CD8-positive, alpha-beta memory T cell (primary cell): ENCODE data around the gene BFSP2. TPM values are rescaled to one million over a fixed set of nuclear protein-coding genes. Genes with fewer than 3 reads are reported as not detected.
"Not testable (repeated sequence)": the region's sequence is repeated elsewhere in the genome, so short reads cannot be mapped to it uniquely, and the experiment has no call there.

Source experiments
- CTCF ChIA-PET: fragments of 350-600 bp; sonication (Branson Sonifier 250); formaldehyde crosslinking; loops from one replicate; lab custom pipeline; 2021; ENCODE audit warnings: antibody characterized with exemption; lab: Charles Lee
- POLR2A ChIA-PET: fragments of 350-600 bp; sonication (Branson Sonifier 250); formaldehyde crosslinking; loops from one replicate; lab custom pipeline; 2021; ENCODE audit warnings: antibody characterized with exemption; lab: Charles Lee
- DNase-seq, 5 donors: peaks; one replicate each; pipeline versions ENCODE4 v3.0.0 to v3.0.0-alpha.2; 2020 to 2022; ENCODE audit warnings: mixed read lengths in 1 of 5
- H3K27ac ChIP-seq: one replicate; pipeline ENCODE4 v1.7.0; 2013; ENCODE audit warnings: low read depth, mild to moderate bottlenecking, low read length, moderate library complexity
- H3K27me3 ChIP-seq: 2 replicates; pipeline ENCODE4 v1.7.0; 2013; ENCODE audit warnings: low read length, mild to moderate bottlenecking; ENCODE audit not compliant: insufficient read depth, poor library complexity, severe bottlenecking
- H3K36me3 ChIP-seq: 2 replicates; pipeline ENCODE4 v1.7.0; 2013; ENCODE audit warnings: mild to moderate bottlenecking, low read length, moderate library complexity; ENCODE audit not compliant: insufficient read depth
- H3K4me1 ChIP-seq: 2 replicates; pipeline ENCODE4 v1.7.0; 2013; ENCODE audit warnings: mild to moderate bottlenecking, low read length, moderate library complexity; ENCODE audit not compliant: insufficient read depth
- H3K4me3 ChIP-seq: 2 replicates; pipeline ENCODE4 v1.7.0; 2013; ENCODE audit warnings: mild to moderate bottlenecking, low read length
- H3K9me3 ChIP-seq: 2 replicates; pipeline ENCODE4 v1.7.0; 2013; ENCODE audit warnings: mild to moderate bottlenecking, low read length
- H3K27ac Mint-ChIP-seq, 8 donors: one replicate each; pipeline ENCODE4 v1.8.0; 2020 to 2021; ENCODE audit warnings: mixed read lengths in 8 of 8, mild to moderate bottlenecking in 6 of 8, inconsistent platforms in 3 of 8, moderate library complexity in 3 of 8
- H3K27me3 Mint-ChIP-seq, 2 donors: one replicate each; pipeline ENCODE4 v1.8.0; 2020 to 2021; ENCODE audit warnings: mixed read lengths in 2 of 2, mild to moderate bottlenecking in 1 of 2, moderate library complexity in 1 of 2
- H3K36me3 Mint-ChIP-seq, 3 donors: one replicate each; pipeline ENCODE4 v1.8.0; 2020 to 2021; ENCODE audit warnings: mixed read lengths in 3 of 3, inconsistent platforms in 1 of 3, mild to moderate bottlenecking in 1 of 3
- H3K4me1 Mint-ChIP-seq, 3 donors: one replicate each; pipeline ENCODE4 v1.8.0; 2020 to 2021; ENCODE audit warnings: mixed read lengths in 3 of 3, inconsistent platforms in 1 of 3, mild to moderate bottlenecking in 1 of 3
- H3K4me3 Mint-ChIP-seq, 7 donors: one replicate each; pipeline ENCODE4 v1.8.0; 2020 to 2021; ENCODE audit warnings: mixed read lengths in 7 of 7, mild to moderate bottlenecking in 6 of 7, moderate library complexity in 4 of 7, inconsistent platforms in 2 of 7
- H3K9me3 Mint-ChIP-seq, 5 donors: one replicate each; pipeline ENCODE4 v1.8.0; 2020 to 2022; ENCODE audit warnings: mixed read lengths in 5 of 5, mild to moderate bottlenecking in 3 of 5, moderate library complexity in 2 of 5, inconsistent platforms in 1 of 5
- polyA plus RNA-seq: library from polyadenylated mRNA; unstranded; fragments of 300-500 nt; fragmentation: Illumina TruSeq; gene quantifications from one replicate; pipeline ENCODE4 v1.2.3, GENCODE V29; 2021
- total RNA-seq, 2 experiments: library from RNA; stranded (reverse); gene quantifications; one replicate each; pipeline ENCODE4 v1.2.3, GENCODE V29; 2021

Gene BFSP2
- total and polyA plus RNA-seq, 3 experiments from 2014 or later = 0.82 TPM; not detected in 2

- ChIA-PET CTCF (interaction anchor here (0.9 to 6.3 kb wide), 3 partner anchors 9 to 21 kb away, joined by 3 to 31 read pairs (median 3); no protein-coding TSS in a partner anchor), POLR2A (no interaction called here)
- peak overlapping the region in 1 of 8 donors; percentile 37 for H3K27ac Mint-ChIP-seq
- no peak for DNase-seq
- H3K4me3 Mint-ChIP-seq = no peak overlapping the region
- Histone ChIP-seq H3K4me1 (peaks cover 11% of the 10 kb centered on the region), H3K27ac (no peak overlapping the region), H3K36me3 (no peaks in the 10 kb centered on the region), H3K4me3 (no peak overlapping the region), H3K27me3 (no peaks in the 10 kb centered on the region), H3K9me3 (no peaks in the 10 kb centered on the region)
- peaks cover 0 to 1% (median 0%) of the 10 kb centered on the region in 5 donors for H3K9me3 Mint-ChIP-seq
- H3K36me3 Mint-ChIP-seq = no peaks in the 10 kb centered on the region
- peaks cover 11 to 54% (median 27%) of the 10 kb centered on the region in 3 donors for H3K4me1 Mint-ChIP-seq
- no peaks in the 10 kb centered on the region for H3K27me3 Mint-ChIP-seq
Measured at GRCh38 chr3:133479895-133480669, 80.2 kb downstream of the BFSP2 start.

DNA sequence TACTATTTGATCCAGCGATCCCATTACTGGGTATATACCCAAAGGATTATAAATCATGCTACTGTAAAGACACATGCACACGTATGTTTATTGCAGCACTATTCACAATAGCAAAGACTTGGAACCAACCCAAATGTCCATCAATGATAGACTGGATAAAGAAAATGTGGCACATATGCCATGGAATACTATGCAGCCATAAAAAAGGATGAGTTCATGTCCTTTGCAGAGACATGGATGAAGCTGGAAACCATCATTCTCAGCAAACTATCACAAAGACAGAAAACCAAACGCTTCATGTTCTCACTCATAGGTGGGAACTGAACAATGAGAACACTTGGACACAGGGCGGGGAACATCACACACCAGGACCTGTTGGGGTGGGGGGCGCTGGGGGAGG, 82.6 kb downstream of the BFSP2 start:
- H3K27ac Mint-ChIP-seq, H3K36me3 Mint-ChIP-seq, H3K27me3 Mint-ChIP-seq, H3K27ac ChIP-seq, H3K4me3 ChIP-seq, H3K4me3 Mint-ChIP-seq, H3K9me3 Mint-ChIP-seq, DNase-seq, H3K36me3 ChIP-seq, H3K9me3 ChIP-seq, H3K4me1 ChIP-seq, CTCF ChIA-PET, POLR2A ChIA-PET, H3K27me3 ChIP-seq: not testable (repeated sequence)
- H3K4me1 Mint-ChIP-seq = peaks cover 8 to 34% (median 16%) of the 10 kb centered on the region in 3 donors

- H3K4me3 ChIP-seq = no peak overlapping the region
- peak overlapping the region in 1 of 8 donors; percentile 84 for H3K27ac Mint-ChIP-seq
- H3K27me3 ChIP-seq = no peaks in the 10 kb centered on the region
- H3K4me3 Mint-ChIP-seq = no peak overlapping the region
- H3K9me3 Mint-ChIP-seq = peaks cover 0 to 1% (median 0%) of the 10 kb centered on the region in 5 donors
- H3K36me3 Mint-ChIP-seq = no peaks in the 10 kb centered on the region
- no peaks in the 10 kb centered on the region for H3K9me3 ChIP-seq
- no peak overlapping the region for H3K27ac ChIP-seq
- ChIA-PET CTCF (interaction anchor here (1.1 to 5.6 kb wide), 6 partner anchors 9 to 332 kb away, joined by 3 to 31 read pairs (median 8); partner anchors contain the start of gene CDV3), POLR2A (interaction anchor here (0.8 to 0.9 kb wide), 2 partner anchors 37 to 87 kb away, joined by 3 read pairs; partner anchors contain the start of gene CDV3)
- no peak for DNase-seq
- peaks cover 26 to 50% (median 36%) of the 10 kb centered on the region in 3 donors for H3K4me1 Mint-ChIP-seq
- H3K36me3 ChIP-seq = no peaks in the 10 kb centered on the region
- no peaks in the 10 kb centered on the region for H3K27me3 Mint-ChIP-seq
- H3K4me1 ChIP-seq = peaks cover 23% of the 10 kb centered on the region
Measured at GRCh38 chr3:133486658-133487057, 86.8 kb downstream of the BFSP2 start.

DNA sequence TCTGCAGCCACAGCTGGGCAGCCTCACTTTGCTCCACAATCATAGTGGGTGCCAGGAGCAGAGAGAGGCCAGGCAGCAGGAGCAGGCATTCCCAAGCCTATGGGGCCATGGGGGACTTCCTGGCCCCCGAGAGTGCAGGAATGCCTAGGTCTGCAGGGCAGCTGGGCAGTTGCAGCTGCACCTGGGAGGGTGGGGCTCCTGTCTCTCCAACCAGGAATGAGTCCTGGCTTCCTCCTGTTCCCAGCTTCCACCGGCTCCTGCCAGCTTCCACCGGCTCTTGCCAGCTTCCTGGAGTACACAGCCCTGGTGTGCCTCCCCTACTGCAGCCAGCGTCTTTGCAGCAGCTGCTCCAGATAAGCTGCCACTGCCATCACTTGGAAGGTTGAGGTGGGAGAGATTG, 87.3 kb downstream of the BFSP2 start:
- Mint-ChIP-seq H3K4me3 (no peak overlapping the region), H3K27ac (no peak overlapping the region), H3K4me1 (peaks cover 28 to 52% (median 41%) of the 10 kb centered on the region in 3 donors), H3K36me3 (no peaks in the 10 kb centered on the region), H3K9me3 (peaks cover 0 to 1% (median 0%) of the 10 kb centered on the region in 5 donors), H3K27me3 (no peaks in the 10 kb centered on the region)
- Histone ChIP-seq H3K4me1 (peaks cover 29% of the 10 kb centered on the region), H3K9me3 (no peaks in the 10 kb centered on the region), H3K36me3 (no peaks in the 10 kb centered on the region), H3K27ac (no peak overlapping the region), H3K4me3 (no peak overlapping the region), H3K27me3 (no peaks in the 10 kb centered on the region)
- DNase-seq = no peak
- ChIA-PET POLR2A (no interaction called here), CTCF (interaction anchor here (1.1 to 5.6 kb wide), 11 partner anchors 8 to 331 kb away, joined by 3 to 31 read pairs (median 7); partner anchors contain the start of gene CDV3)

- Mint-ChIP-seq H3K27me3 (no peaks in the 10 kb centered on the region), H3K27ac (peak overlapping the region in 6 of 8 donors; percentile 51 to 86 (median 74)), H3K4me3 (peak overlapping the region in 1 of 7 donors; percentile 54), H3K4me1 (peaks cover 36 to 60% (median 49%) of the 10 kb centered on the region in 3 donors), H3K9me3 (peaks cover 0 to 1% (median 0%) of the 10 kb centered on the region in 5 donors), H3K36me3 (no peaks in the 10 kb centered on the region)
- Histone ChIP-seq H3K27me3 (no peaks in the 10 kb centered on the region), H3K27ac (no peak overlapping the region), H3K4me1 (peaks cover 37% of the 10 kb centered on the region), H3K36me3 (no peaks in the 10 kb centered on the region), H3K4me3 (no peak overlapping the region), H3K9me3 (no peaks in the 10 kb centered on the region)
- POLR2A ChIA-PET = interaction anchor here (4.2 kb wide), 1 partner anchor 87 kb away, joined by 50 read pairs; the partner anchor contains the start of gene CDV3
- peak; percentile 34 to 72 (median 47) for DNase-seq
- CTCF ChIA-PET = interaction anchor here (0.9 to 5.6 kb wide), 17 partner anchors 9 to 762 kb away, joined by 3 to 31 read pairs (median 6); partner anchors contain the start of gene CDV3
Measured at GRCh38 chr3:133487920-133488540, 88.2 kb downstream of the BFSP2 start.

DNA sequence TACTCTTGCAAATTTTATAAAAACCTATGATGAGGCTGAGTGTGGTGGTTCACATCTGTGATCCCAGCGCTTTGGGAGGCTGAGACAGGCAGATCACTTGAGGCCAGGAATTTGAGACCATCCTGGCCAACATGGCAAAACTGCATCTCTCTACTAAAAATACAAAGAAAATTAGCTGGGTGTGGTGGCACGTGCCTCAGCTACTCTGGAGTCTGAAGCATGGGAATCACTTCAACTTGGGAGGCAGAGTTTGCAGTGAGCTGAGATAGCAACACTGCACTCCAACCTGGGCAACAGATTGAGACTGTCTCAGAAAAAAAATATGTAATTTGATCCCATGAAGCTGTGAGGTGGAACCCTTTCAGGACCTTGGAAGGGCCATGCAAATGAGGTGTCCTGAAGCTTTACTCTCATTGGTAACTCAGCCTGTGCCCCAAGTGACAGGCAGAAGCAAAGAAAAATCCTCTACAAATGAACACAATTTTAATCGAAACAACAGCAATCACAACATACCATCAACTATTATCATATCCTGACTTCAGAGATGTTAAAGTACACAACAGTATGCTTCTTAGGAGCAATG, 89.0 kb downstream of the BFSP2 start:
- Histone ChIP-seq H3K4me3 (no peak overlapping the region), H3K27ac (no peak overlapping the region), H3K9me3 (no peaks in the 10 kb centered on the region), H3K4me1 (peaks cover 41% of the 10 kb centered on the region), H3K36me3 (no peaks in the 10 kb centered on the region), H3K27me3 (no peaks in the 10 kb centered on the region)
- Mint-ChIP-seq H3K4me1 (peaks cover 39 to 64% (median 53%) of the 10 kb centered on the region in 3 donors), H3K4me3 (peak overlapping the region in 2 of 7 donors; percentile 42 to 73), H3K27ac (peak overlapping the region; percentile 0 to 98 (median 75)), H3K27me3 (no peaks in the 10 kb centered on the region), H3K36me3 (no peaks in the 10 kb centered on the region), H3K9me3 (peaks cover 0 to under 1% (median 0%) of the 10 kb centered on the region in 5 donors)
- DNase-seq = no peak
- POLR2A ChIA-PET = interaction anchor here (1.5 to 4.2 kb wide), 3 partner anchors 17 to 86 kb away, joined by 4 to 50 read pairs (median 13); partner anchors contain the start of gene CDV3
- CTCF ChIA-PET = interaction anchor here (0.9 to 5.6 kb wide), 15 partner anchors 8 to 763 kb away, joined by 3 to 31 read pairs (median 6); partner anchors contain the start of gene CDV3

DNA sequence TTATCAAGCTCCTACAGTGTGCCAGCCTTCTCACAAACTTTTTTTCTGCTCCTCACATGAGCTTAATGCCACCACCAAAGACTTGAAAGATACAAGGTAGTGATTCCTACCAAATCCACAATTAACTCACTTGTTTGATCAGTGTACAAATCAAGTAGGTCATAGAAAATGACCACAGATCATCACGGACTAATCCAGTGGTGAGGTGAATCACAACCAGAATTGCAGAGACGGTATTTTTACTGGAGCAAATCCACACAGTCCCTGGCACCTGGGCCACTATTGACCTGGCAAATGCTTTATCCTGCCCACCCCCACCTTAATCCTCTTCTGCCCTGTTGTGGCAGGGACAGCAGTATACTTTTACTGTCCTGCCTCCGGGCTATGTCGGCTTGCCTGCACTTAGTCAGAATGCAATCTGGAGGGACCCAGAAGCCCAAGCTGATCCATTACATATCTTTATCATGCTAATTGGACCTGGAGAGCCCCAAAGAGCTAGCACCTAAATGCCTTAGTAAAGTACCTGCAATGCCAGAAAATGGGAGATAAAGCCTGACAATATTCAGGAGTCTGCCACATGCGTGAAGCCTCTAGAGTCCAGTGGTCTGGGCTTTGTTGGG, 89.7 kb downstream of the BFSP2 start:
- H3K4me1 ChIP-seq = peaks cover 41% of the 10 kb centered on the region
- no peaks in the 10 kb centered on the region for H3K9me3 ChIP-seq
- no peak overlapping the region for H3K27ac ChIP-seq
- Mint-ChIP-seq H3K4me1 (peaks cover 39 to 61% (median 53%) of the 10 kb centered on the region in 3 donors), H3K9me3 (no peaks in the 10 kb centered on the region), H3K36me3 (no peaks in the 10 kb centered on the region), H3K4me3 (peak overlapping the region in 4 of 7 donors; percentile 1 to 73 (median 54)), H3K27ac (peak overlapping the region; percentile 20 to 98 (median 88)), H3K27me3 (no peaks in the 10 kb centered on the region)
- DNase-seq = no peak
- ChIA-PET POLR2A (interaction anchor here (1.2 to 4.2 kb wide), 4 partner anchors 17 to 89 kb away, joined by 3 to 50 read pairs (median 8); partner anchors contain the start of gene CDV3), CTCF (interaction anchor here (1.5 to 5.6 kb wide), 10 partner anchors 11 to 763 kb away, joined by 3 to 31 read pairs (median 10); partner anchors contain the start of gene CDV3)
- H3K27me3 ChIP-seq = no peaks in the 10 kb centered on the region
- H3K4me3 ChIP-seq = no peak overlapping the region
- no peaks in the 10 kb centered on the region for H3K36me3 ChIP-seq
